HCT116 (cell line): ENCODE data around the gene ERG. TPM values are rescaled to one million over a fixed set of nuclear protein-coding genes. Genes with fewer than 3 reads are reported as not detected.

Experiments used
- ATAC-seq: fragments of 200-7000 bp; cut with Tn5 transposase; 2 replicates; pipeline ENCODE4 v1.9.1; 2020; ENCODE audit warnings: mild to moderate bottlenecking, moderate library complexity
- BruUV-seq: library from RNA; stranded (reverse); fragments of 400-500 nt; replicated peaks from 2 replicates; lab custom pipeline; 2021; lab: Mats Ljungman, UMichigan
- CTCF ChIA-PET: fragments of 300-600 bp; sonication (Branson Sonifier 250); formaldehyde crosslinking; loops from one replicate; lab custom pipeline; 2021; ENCODE audit warnings: antibody characterized with exemption; lab: Charles Lee
- POLR2A ChIA-PET: fragments of 300-600, 350-600 bp; sonication (Branson Sonifier 250); formaldehyde crosslinking; loops from one replicate; lab custom pipeline; 2021; ENCODE audit warnings: antibody characterized with exemption; lab: Charles Lee
- RAD21 ChIA-PET, 2 experiments: fragments of 300-600 bp; sonication (Branson Sonifier 250); formaldehyde crosslinking; loops; one replicate each; lab custom pipeline; 2023; ENCODE audit warnings: low total read pairs in 2 of 2; ENCODE audit not compliant: uncharacterized antibody in 2 of 2, unreplicated experiment in 2 of 2, low non-redundant PET in 1 of 2; lab: Charles Lee
- DNase-seq: peaks from one replicate; pipeline ENCODE4 v3.0.0-alpha.2; 2010; ENCODE audit warnings: low read depth, low spot score
- H2AFZ ChIP-seq: fragments of 200-600 bp; shearing (Covaris generic), sonication (generic); 2 replicates; pipeline ENCODE4 v1.6.1; 2017; ENCODE audit warnings: low read depth, mixed run types, mixed read lengths, antibody characterized with exemption, low read length; ENCODE audit not compliant: poor library complexity, severe bottlenecking
- H3K27ac ChIP-seq: 2 replicates; pipeline ENCODE4 v1.5.1; 2012; ENCODE audit warnings: low read depth, low read length
- H3K27me3 ChIP-seq: fragments of 200-600 bp; sonication (generic); 2 replicates; pipeline ENCODE4 v1.6.1; 2016; ENCODE audit warnings: mixed run types, low read length, mixed read lengths; ENCODE audit not compliant: insufficient read depth
- H3K36me3 ChIP-seq, 2 experiments: fragments of 200-500 bp in 1 of 2; fragments of 200-600 bp in 1 of 2; sonication (Bioruptor generic) in 1 of 2; sonication (generic) in 1 of 2; 2 replicates each; pipeline versions ENCODE4 v1.5.1 to v1.6.1; 2014 to 2016; ENCODE audit warnings: low read length in 2 of 2, inconsistent platforms in 1 of 2, mixed read lengths in 1 of 2, mixed run types in 1 of 2; ENCODE audit not compliant: insufficient read depth in 2 of 2, control insufficient read depth in 1 of 2
- H3K4me1 ChIP-seq, 2 experiments: fragments of 200-600 bp in 1 of 2; sonication (generic) in 1 of 2; 2 replicates each; pipeline versions ENCODE4 v1.5.1 to v1.6.1; 2012 to 2017; ENCODE audit warnings: low read length in 2 of 2, inconsistent platforms in 1 of 2, mild to moderate bottlenecking in 1 of 2, mixed read lengths in 1 of 2, mixed run types in 1 of 2, moderate library complexity in 1 of 2; ENCODE audit not compliant: insufficient read depth in 2 of 2, control insufficient read depth in 1 of 2
- H3K4me2 ChIP-seq: fragments of 200-600 bp; sonication (generic); 2 replicates; pipeline ENCODE4 v1.6.1; 2017; ENCODE audit warnings: mixed run types, low read length, mixed read lengths
- H3K4me3 ChIP-seq, 2 experiments: fragments of 200-600 bp in 1 of 2; sonication (generic) in 1 of 2; replicated peaks in 1 of 2; 2 replicates each; pipeline ENCODE4 v1.5.1; 2011 to 2016; ENCODE audit warnings: low read length in 2 of 2, control low read depth in 1 of 2, low read depth in 1 of 2, mild to moderate bottlenecking in 1 of 2, mixed read lengths in 1 of 2, mixed run types in 1 of 2
- H3K79me2 ChIP-seq: fragments of 200-600 bp; sonication (generic); 2 replicates; pipeline ENCODE4 v1.6.1; 2017; ENCODE audit warnings: mild to moderate bottlenecking, mixed run types, low read length, moderate library complexity, mixed read lengths; ENCODE audit not compliant: insufficient read depth
- H3K9ac ChIP-seq: fragments of 200-600 bp; sonication (generic); 2 replicates; pipeline ENCODE4 v1.6.1; 2016; ENCODE audit warnings: low read length, mixed read lengths
- H3K9me2 ChIP-seq: fragments of 200-600 bp; sonication (generic), shearing (Covaris generic); 2 replicates; pipeline ENCODE4 v1.6.1; 2017; ENCODE audit warnings: mixed run types, mild to moderate bottlenecking, moderate library complexity; ENCODE audit not compliant: insufficient read depth
- H3K9me3 ChIP-seq, 2 experiments: fragments of 200-500 bp in 1 of 2; fragments of 200-600 bp in 1 of 2; sonication (Bioruptor generic) in 1 of 2; sonication (generic) in 1 of 2; 2 replicates each; pipeline ENCODE4 v1.6.1; 2014 to 2017; ENCODE audit warnings: low read length in 2 of 2, mixed read lengths in 2 of 2, inconsistent platforms in 1 of 2, low read depth in 1 of 2, mild to moderate bottlenecking in 1 of 2, mixed run types in 1 of 2, moderate library complexity in 1 of 2; ENCODE audit not compliant: control insufficient read depth in 1 of 2, insufficient read depth in 1 of 2
- H4K20me1 ChIP-seq: fragments of 200-600 bp; sonication (generic), shearing (Covaris generic); 2 replicates; pipeline ENCODE4 v1.6.1; 2017; ENCODE audit warnings: mixed run types, mild to moderate bottlenecking, moderate library complexity; ENCODE audit not compliant: insufficient read depth
- EZH2 ChIP-seq: fragments of 200-600 bp; sonication (generic); IDR thresholded peaks from 2 replicates; pipeline ENCODE4 v1.6.1; 2017; ENCODE audit warnings: antibody characterized with exemption, mixed run types
- RAD21 ChIP-seq: IDR thresholded peaks from 2 replicates; pipeline ENCODE4 v1.6.1; 2012; ENCODE audit warnings: low read depth, mild to moderate bottlenecking
- REST ChIP-seq: IDR thresholded peaks from 2 replicates; pipeline ENCODE4 v1.6.1; 2012; ENCODE audit warnings: low read depth
- SIN3A ChIP-seq: IDR thresholded peaks from 2 replicates; pipeline ENCODE4 v1.6.1; 2012; ENCODE audit warnings: low read depth
- SP1 ChIP-seq: IDR thresholded peaks from 2 replicates; pipeline ENCODE4 v1.6.1; 2012; ENCODE audit warnings: low read depth
- SRF ChIP-seq: IDR thresholded peaks from 2 replicates; pipeline ENCODE4 v1.6.1; 2012; ENCODE audit warnings: low read depth
- ZFX ChIP-seq: fragments of 450-650 bp; IDR thresholded peaks from 2 replicates; pipeline ENCODE4 v1.6.1; 2017
- ZNF274 ChIP-seq: fragments of 200-500 bp; sonication (Bioruptor generic); IDR thresholded peaks from 2 replicates; pipeline ENCODE4 v1.6.1; 2014; ENCODE audit warnings: mild to moderate bottlenecking, low read depth, low read length, inconsistent platforms
- intact Hi-C: fragments of 100-400 bp; cut with micrococcal nuclease; formaldehyde crosslinking; loops from 2 replicates; pipeline ENCODE4 v1.10.0; 2022
- total RNA-seq: library from RNA; stranded (reverse); gene quantifications from one replicate; pipeline ENCODE4 v1.2.1, GENCODE V29; 2021; ENCODE audit not compliant: unreplicated experiment

Gene ERG
- total RNA-seq, 1 experiment from 2014 or later: 0.17 TPM

GRCh38 chr21:38413958-38414548 is 84.2 kb downstream of the ERG start:
- Histone ChIP-seq H2AFZ (no peak overlapping the region), H3K4me1 (no peaks in the 10 kb centered on the region), H3K4me3 (no peak overlapping the region), H3K36me3 (no peaks in the 10 kb centered on the region), H3K9me3 (no peaks in the 10 kb centered on the region), H3K27ac (no peak overlapping the region)
- no peak for ATAC-seq
- TF ChIP-seq REST: peak; percentile 20
- no peak for TF ChIP-seq SRF
- TF ChIP-seq, all 23 proteins: peak for 1
- RAD21 ChIA-PET: no interaction called here
- CTCF ChIA-PET: no interaction called here
- H3K79me2 ChIP-seq: no peaks in the 10 kb centered on the region
- H3K4me2 ChIP-seq: no peak overlapping the region
- no peak overlapping the region for H3K9ac ChIP-seq
- no peaks in the 10 kb centered on the region for H4K20me1 ChIP-seq
- no TSS peak for BruUV-seq
- peaks cover 5% of the 10 kb centered on the region; the same call in 1 of the 2 replicates for H3K27me3 ChIP-seq
- no peak for DNase-seq
- POLR2A ChIA-PET: no interaction called here
- intact Hi-C loops: no loop called here
- H3K9me2 ChIP-seq: no peaks in the 10 kb centered on the region

- Histone ChIP-seq H4K20me1 (no peaks in the 10 kb centered on the region), H3K27me3 (peaks cover 12% of the 10 kb centered on the region; the same call in 1 of the 2 replicates), H3K9me2 (no peaks in the 10 kb centered on the region), H3K36me3 (no peaks in the 10 kb centered on the region), H3K4me3 (no peak overlapping the region), H3K4me2 (no peak overlapping the region), H3K4me1 (no peaks in the 10 kb centered on the region), H3K27ac (no peak overlapping the region), H3K79me2 (no peaks in the 10 kb centered on the region), H2AFZ (no peak overlapping the region), H3K9me3 (no peaks in the 10 kb centered on the region), H3K9ac (no peak overlapping the region)
- no peak for DNase-seq
- ATAC-seq: no peak
- RAD21 ChIA-PET: no interaction called here
- intact Hi-C loops: no loop called here
- POLR2A ChIA-PET: no interaction called here
- CTCF ChIA-PET: no interaction called here
- BruUV-seq: no TSS peak
- TF ChIP-seq EZH2: no peak
- TF ChIP-seq ZNF274: no peak
- TF ChIP-seq ZFX: no peak
- TF ChIP-seq SP1: no peak
- TF ChIP-seq RAD21: no peak
- no peak for TF ChIP-seq SIN3A
- TF ChIP-seq, all 23 proteins: peak for 0
Measured at GRCh38 chr21:38410466-38410865, 87.8 kb downstream of the ERG start.
